ENCODE measurements around the gene FAR2.

FAR2 gene

GRCh38 chr12:29208936-29209701 lies 60.0 kb downstream of the FAR2 start:
- DNase-seq (ENCODE audit: low read depth, low spot score): no peak
- TF ChIP-seq CTCF (IDR thresholded peaks at IDR 0.05; ENCODE audit: insufficient read depth, low read length, missing control alignments): no peak
- CTCF ChIA-PET: interaction anchor here (0.8 kb wide), 1 partner anchor 22 kb away, joined by 3 read pairs; no protein-coding TSS in a partner anchor
- H3K4me3 ChIP-seq (ENCODE audit: low read depth, low read length): no peak overlapping the region
- POLR2A ChIA-PET: no interaction called here

GRCh38 chr12:29211696-29212095 lies 62.6 kb downstream of the FAR2 start:
- POLR2A ChIA-PET: interaction anchor here (0.7 kb wide), 1 partner anchor 110 kb away, joined by 3 read pairs; no protein-coding TSS in a partner anchor
- no peak for TF ChIP-seq CTCF (IDR thresholded peaks at IDR 0.05; ENCODE audit: insufficient read depth, low read length, missing control alignments)
- DNase-seq (ENCODE audit: low read depth, low spot score): no peak
- CTCF ChIA-PET: interaction anchor here (1.6 kb wide), 1 partner anchor 9 kb away, joined by 3 read pairs; no protein-coding TSS in a partner anchor
- H3K4me3 ChIP-seq (ENCODE audit: low read depth, low read length): no peak overlapping the region

GRCh38 chr12:29212682-29213403 lies 63.8 kb downstream of the FAR2 start:
- CTCF ChIA-PET: interaction anchor here (0.7 to 1.0 kb wide), 2 partner anchors 10 to 13 kb away, joined by 3 read pairs; no protein-coding TSS in a partner anchor
- TF ChIP-seq CTCF (IDR thresholded peaks at IDR 0.05; ENCODE audit: insufficient read depth, low read length, missing control alignments): no peak
- POLR2A ChIA-PET: interaction anchor here (0.6 kb wide), 1 partner anchor 73 kb away, joined by 3 read pairs; no protein-coding TSS in a partner anchor
- H3K4me3 ChIP-seq (ENCODE audit: low read depth, low read length): no peak overlapping the region
- no peak for DNase-seq (ENCODE audit: low read depth, low spot score)

GRCh38 chr12:29216266-29216665 lies 67.2 kb downstream of the FAR2 start:
- ChIA-PET POLR2A (no interaction called here), CTCF (no interaction called here)
- no peak overlapping the region for H3K4me3 ChIP-seq (ENCODE audit: low read depth, low read length)
- DNase-seq (ENCODE audit: low read depth, low spot score): no peak
- no peak for TF ChIP-seq CTCF (IDR thresholded peaks at IDR 0.05; ENCODE audit: insufficient read depth, low read length, missing control alignments)

- no peak overlapping the region for H3K4me3 ChIP-seq (ENCODE audit: low read depth, low read length)
- TF ChIP-seq CTCF (IDR thresholded peaks at IDR 0.05; ENCODE audit: insufficient read depth, low read length, missing control alignments): no peak
- CTCF ChIA-PET: no interaction called here
- POLR2A ChIA-PET: no interaction called here
- DNase-seq (ENCODE audit: low read depth, low spot score): no peak
These were observed 67.9 kb downstream of the FAR2 start for GRCh38 chr12:29216797-29217575.
